ENCODE results near the gene GAS2L3.
"Not testable (repeated sequence)": the region's sequence is repeated elsewhere in the genome, so short reads cannot be mapped to it uniquely, and the experiment has no call there.

GAS2L3 gene

GRCh38 chr12:100576331-100577036, 3.0 kb downstream of the GAS2L3 start:
- DNase-seq = no peak

- no peak for DNase-seq
Observed at GRCh38 chr12:100578923-100579322, 5.4 kb downstream of the GAS2L3 start.

- no peak for DNase-seq
Observed at GRCh38 chr12:100579844-100580243, 6.4 kb downstream of the GAS2L3 start.

GRCh38 chr12:100584256-100584655, 10.8 kb downstream of the GAS2L3 start:
- DNase-seq = no peak

GRCh38 chr12:100591979-100592378, 18.5 kb downstream of the GAS2L3 start:
- DNase-seq = no peak

- no peak for DNase-seq
Observed at GRCh38 chr12:100593490-100593889, 20.0 kb downstream of the GAS2L3 start.

- no peak for DNase-seq
Observed at GRCh38 chr12:100601626-100602025, 28.1 kb downstream of the GAS2L3 start.

GRCh38 chr12:100602997-100603396, 29.5 kb downstream of the GAS2L3 start:
- DNase-seq = not testable (repeated sequence)

- DNase-seq = no peak
Observed at GRCh38 chr12:100608776-100609175, 35.3 kb downstream of the GAS2L3 start.

GRCh38 chr12:100610666-100611430, 37.4 kb downstream of the GAS2L3 start:
- DNase-seq = no peak

- DNase-seq = no peak
Observed at GRCh38 chr12:100612606-100613005, 39.1 kb downstream of the GAS2L3 start.

- DNase-seq = no peak
Observed at GRCh38 chr12:100624571-100624970, 51.1 kb downstream of the GAS2L3 start.

GRCh38 chr12:100632445-100632892, 59.0 kb downstream of the GAS2L3 start:
- DNase-seq = no peak

- not testable (repeated sequence) for DNase-seq
Observed at GRCh38 chr12:100633082-100633785, 59.8 kb downstream of the GAS2L3 start.

- no peak for DNase-seq
Observed at GRCh38 chr12:100643246-100643645, 69.8 kb downstream of the GAS2L3 start.

- no peak for DNase-seq
Observed at GRCh38 chr12:100646896-100647295, 73.4 kb downstream of the GAS2L3 start.

GRCh38 chr12:100651108-100651507, 77.6 kb downstream of the GAS2L3 start:
- DNase-seq = no peak

- no peak for DNase-seq
Observed at GRCh38 chr12:100651694-100652093, 78.2 kb downstream of the GAS2L3 start.

- no peak for DNase-seq
Observed at GRCh38 chr12:100652488-100652887, 79.0 kb downstream of the GAS2L3 start.

GRCh38 chr12:100656141-100656540, 82.7 kb downstream of the GAS2L3 start:
- DNase-seq = no peak

GRCh38 chr12:100656856-100657255, 83.4 kb downstream of the GAS2L3 start:
- no peak for DNase-seq

- no peak for DNase-seq
Observed at GRCh38 chr12:100661300-100661951, 87.9 kb downstream of the GAS2L3 start.

- no peak for DNase-seq
Observed at GRCh38 chr12:100666588-100666987, 93.1 kb downstream of the GAS2L3 start.
